K562 (cell line): Measurements from ENCODE around the gene CDK14. TPM values are rescaled to one million over a fixed set of nuclear protein-coding genes. Genes with fewer than 3 reads are reported as not detected.

Experiments
- ATAC-seq: fragments of 200-7000 bp; cut with Tn5 transposase; 3 replicates; pipeline ENCODE4 v1.9.1; 2020; ENCODE audit warnings: moderate library complexity
- BruUV-seq: library from RNA; stranded (reverse); fragments of 400-500 nt; replicated peaks from 2 replicates; lab custom pipeline; 2021; lab: Mats Ljungman, UMichigan
- CTCF ChIA-PET: fragments of 300-600 bp; formaldehyde crosslinking; extraction: SDS; loops from one replicate; lab custom pipeline; 2021; ENCODE audit warnings: low intra/inter-chr PET ratio; lab: Yijun Ruan, JAX
- POLR2A ChIA-PET: fragments of 300-600, 350-650 bp; sonication (Branson Sonifier 250); formaldehyde crosslinking; extraction: SDS; loops from one replicate; lab custom pipeline; 2021; ENCODE audit warnings: antibody characterized with exemption, inconsistent platforms; lab: Yijun Ruan, JAX
- DNase-seq, 4 experiments: peaks; one replicate each; pipeline versions ENCODE4 v3.0.0 to v3.0.0-alpha.2; 2011 to 2018; ENCODE audit warnings: low spot score in 3 of 4, mixed read lengths in 3 of 4; ENCODE audit errors: extremely low read depth in 1 of 4
- FAIRE-seq: peaks from 2 replicates; lab custom pipeline; 2011; peaks lifted over from hg19 to GRCh38; lab: Jason Lieb, UNC
- H2AFZ ChIP-seq: 2 replicates; pipeline ENCODE4 v1.6.0; 2011; ENCODE audit warnings: low read depth, low read length, control low read depth, inconsistent platforms
- H3K27ac ChIP-seq: fragments of 200-600 bp; 3 replicates; pipeline ENCODE4 v1.8.0; 2011; ENCODE audit warnings: low read depth, mild to moderate bottlenecking, control low read depth, inconsistent platforms, low read length, moderate library complexity, mixed read lengths; ENCODE audit errors: extremely low read depth
- H3K27me3 ChIP-seq, 2 experiments: fragments of 300-600 bp in 1 of 2; 2 replicates in 1 of 2; 3 replicates in 1 of 2; pipeline versions ENCODE4 v1.6.0 to v1.8.0; 2011; ENCODE audit warnings: inconsistent platforms in 2 of 2, low read length in 2 of 2, mild to moderate bottlenecking in 1 of 2, mixed read lengths in 1 of 2, moderate library complexity in 1 of 2; ENCODE audit not compliant: control insufficient read depth in 2 of 2, insufficient read depth in 2 of 2
- H3K36me3 ChIP-seq: fragments of 300-600 bp; 3 replicates; pipeline ENCODE4 v1.8.0; 2011; ENCODE audit warnings: mild to moderate bottlenecking, low read length, inconsistent platforms; ENCODE audit not compliant: control insufficient read depth, insufficient read depth
- H3K4me1 ChIP-seq, 2 experiments: fragments of 200-600 bp in 1 of 2; replicated peaks in 1 of 2; 2 replicates in 1 of 2; 3 replicates in 1 of 2; pipeline versions ENCODE4 v1.5.1 to v1.8.0; 2011; ENCODE audit warnings: inconsistent platforms in 2 of 2, low read length in 2 of 2, mild to moderate bottlenecking in 1 of 2, mixed read lengths in 1 of 2, moderate library complexity in 1 of 2; ENCODE audit not compliant: control insufficient read depth in 2 of 2, insufficient read depth in 2 of 2
- H3K4me2 ChIP-seq: 2 replicates; pipeline ENCODE4 v1.6.1; 2011; ENCODE audit warnings: low read length, control low read depth, inconsistent platforms, mixed read lengths; ENCODE audit not compliant: insufficient read depth
- H3K4me3 ChIP-seq: fragments of 200-600 bp; sonication (generic), shearing (Covaris generic); 2 replicates; pipeline ENCODE4 v1.5.1; 2016; ENCODE audit warnings: control low read depth, inconsistent platforms
- H3K79me2 ChIP-seq: fragments of 200-600 bp; 3 replicates; pipeline ENCODE4 v1.8.0; 2011; ENCODE audit warnings: low read length, inconsistent platforms; ENCODE audit not compliant: control insufficient read depth, insufficient read depth
- H3K9ac ChIP-seq, 2 experiments: 2 replicates each; pipeline versions ENCODE4 v1.6.0 to v1.6.1; 2011; ENCODE audit warnings: low read depth in 2 of 2, low read length in 2 of 2, control low read depth in 1 of 2, inconsistent platforms in 1 of 2, mild to moderate bottlenecking in 1 of 2, mixed read lengths in 1 of 2; ENCODE audit not compliant: insufficient read depth in 1 of 2
- H3K9me1 ChIP-seq: one replicate; pipeline ENCODE4 v1.6.0; 2011; ENCODE audit warnings: inconsistent platforms, mild to moderate bottlenecking, low read length, moderate library complexity; ENCODE audit not compliant: control insufficient read depth, insufficient read depth
- H3K9me3 ChIP-seq: replicated peaks from 2 replicates; pipeline ENCODE4 v1.5.1; 2011; ENCODE audit warnings: low read depth, low read length, inconsistent platforms; ENCODE audit not compliant: control insufficient read depth, insufficient read depth
- H4K20me1 ChIP-seq: replicated peaks from 2 replicates; pipeline ENCODE4 v1.6.1; 2011; ENCODE audit warnings: low read length, inconsistent platforms, mixed read lengths; ENCODE audit not compliant: control insufficient read depth, insufficient read depth
- E2F1 ChIP-seq: sonication (generic); formaldehyde crosslinking; IDR thresholded peaks from 2 replicates; pipeline ENCODE4 v1.8.1; 2023; ENCODE audit warnings: mild to moderate bottlenecking, missing genetic modification reagents, moderate library complexity
- RBM14 ChIP-seq: fragments of 200-400 bp; formaldehyde crosslinking; IDR thresholded peaks from 2 replicates; pipeline ENCODE4 v1.6.1; 2018; ENCODE audit warnings: low read depth, mild to moderate bottlenecking, low read length, moderate library complexity, borderline replicate concordance; ENCODE audit not compliant: insufficient read depth
- TGIF2 ChIP-seq: sonication (generic); formaldehyde crosslinking; IDR thresholded peaks from 2 replicates; pipeline ENCODE4 v1.8.1; 2022; ENCODE audit warnings: mild to moderate bottlenecking, missing genetic modification reagents, moderate library complexity
- ZNF274 ChIP-seq: IDR thresholded peaks from 2 replicates; pipeline ENCODE4 v1.6.1; 2011; ENCODE audit warnings: low read depth, mild to moderate bottlenecking, low read length, moderate library complexity, borderline replicate concordance
- WGBS: fragments of 100-300 bp; shearing (Covaris generic); methylation state at CpG from one replicate; pipeline ENCODE4 v1.1.6; 2016; ENCODE audit warnings: low coverage, mixed read lengths; ENCODE audit not compliant: insufficient coverage; ENCODE audit errors: missing lambda C conversion rate; 5-methylcytosine and 5-hydroxymethylcytosine counted together
- in situ Hi-C: fragments of 300-500 bp; cut with MboI; formaldehyde crosslinking; loops from 4 replicates; pipeline ENCODE4 v1.15.0; 2018; ENCODE audit warnings: inconsistent platforms, mixed read lengths
- intact Hi-C: fragments of 100-400 bp; cut with micrococcal nuclease; formaldehyde crosslinking; loops from 2 replicates; pipeline ENCODE4 v1.14.2; 2022
- polyA plus RNA-seq, 8 experiments: library from polyadenylated mRNA; depleted of rRNA in 4 of 8; stranded (reverse) in 5 of 8; unstranded in 3 of 8; fragments of >200 nt; fragmentation: Nextera tagmentation in 2 of 8; fragmentation: Illumina TruSeq in 1 of 8; extraction: Ambion mirVana in 2 of 8; extraction: Trizol in 1 of 8; gene quantifications; 2 replicates each; pipeline versions ENCODE4 v1.2.1 to v1.2.3, GENCODE V29; 2011 to 2014; ENCODE audit warnings: inconsistent platforms in 1 of 8, missing spikeins in 1 of 8
- total RNA-seq, 7 experiments: library from RNA; depleted of rRNA in 6 of 7; stranded (reverse); fragments of >200 nt in 6 of 7; fragmentation: Illumina TruSeq in 2 of 7; extraction: Trizol in 2 of 7; gene quantifications; 2 replicates each; pipeline versions ENCODE4 v1.2.1 to v1.2.3, GENCODE V29; 2011 to 2021; ENCODE audit warnings: low replicate concordance in 1 of 7
- TF ChIP-seq, protein P1 (sequence below): sonication (generic); formaldehyde crosslinking; IDR thresholded peaks from 2 replicates; pipeline ENCODE4 v1.8.1; 2022; ENCODE audit warnings: missing genetic modification reagents

CDK14 gene
- total and polyA plus RNA-seq, 9 of the 15 experiments (the other 6 are each of a cell fraction or from before 2014, with no cell fraction given), result 0.03 to 0.91 (median 0.16) TPM

- in situ Hi-C loops, result no loop called here
- H3K79me2 ChIP-seq, result no peaks in the 10 kb centered on the region
- ChIA-PET POLR2A (no interaction called here), CTCF (no interaction called here)
- H3K9me3 ChIP-seq, result no peaks in the 10 kb centered on the region
- no peak overlapping the region for H3K27ac ChIP-seq
- no peaks in the 10 kb centered on the region for H3K36me3 ChIP-seq
- 0% methylated on average over 2 of the region's 2 CpGs for WGBS
- ATAC-seq (no peak), DNase-seq (no peak), FAIRE-seq (no peak)
- no peaks in the 10 kb centered on the region for H3K4me1 ChIP-seq
- no peaks in the 10 kb centered on the region for H3K9me1 ChIP-seq
- H4K20me1 ChIP-seq, result no peaks in the 10 kb centered on the region
- TF ChIP-seq TGIF2 (CRISPR knock-in tag) (no peak), RBM14 (no peak)
- no peak overlapping the region for H2AFZ ChIP-seq
- no TSS peak for BruUV-seq
- intact Hi-C loops, result no loop called here
- H3K4me3 ChIP-seq, result no peak overlapping the region
- H3K27me3 ChIP-seq, result peaks cover 0 to 4% of the 10 kb centered on the region in 2 experiments; a peak in 3 of 5 replicates
- H3K9ac ChIP-seq, result no peak overlapping the region
- H3K4me2 ChIP-seq, result no peak overlapping the region
These were observed 589.6 kb downstream of the CDK14 start for GRCh38 chr7:91185771-91186170.

DNA sequence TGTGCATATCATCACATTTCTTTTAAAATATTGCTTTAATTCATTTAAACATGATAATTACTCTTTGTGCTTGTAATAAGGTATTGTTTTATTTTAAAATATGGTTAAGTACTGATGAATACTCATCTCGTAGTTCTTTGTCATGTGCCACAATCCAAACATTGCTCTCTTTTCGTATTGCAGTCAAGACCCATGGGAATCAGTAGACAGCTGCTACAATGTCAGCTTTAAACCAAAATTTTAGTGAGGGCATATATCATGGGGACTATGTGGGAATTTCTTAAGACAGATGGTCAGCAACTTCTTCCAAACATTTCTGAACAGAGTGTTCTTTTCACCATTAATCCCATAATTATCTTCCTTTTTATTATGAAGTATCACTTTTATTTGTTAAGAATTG, 590.9 kb downstream of the CDK14 start:
- Histone ChIP-seq H3K4me3 (no peak overlapping the region), H3K79me2 (no peaks in the 10 kb centered on the region), H3K9me1 (no peaks in the 10 kb centered on the region), H4K20me1 (no peaks in the 10 kb centered on the region)
- FAIRE-seq, result no peak
- TF ChIP-seq, protein P1, sequence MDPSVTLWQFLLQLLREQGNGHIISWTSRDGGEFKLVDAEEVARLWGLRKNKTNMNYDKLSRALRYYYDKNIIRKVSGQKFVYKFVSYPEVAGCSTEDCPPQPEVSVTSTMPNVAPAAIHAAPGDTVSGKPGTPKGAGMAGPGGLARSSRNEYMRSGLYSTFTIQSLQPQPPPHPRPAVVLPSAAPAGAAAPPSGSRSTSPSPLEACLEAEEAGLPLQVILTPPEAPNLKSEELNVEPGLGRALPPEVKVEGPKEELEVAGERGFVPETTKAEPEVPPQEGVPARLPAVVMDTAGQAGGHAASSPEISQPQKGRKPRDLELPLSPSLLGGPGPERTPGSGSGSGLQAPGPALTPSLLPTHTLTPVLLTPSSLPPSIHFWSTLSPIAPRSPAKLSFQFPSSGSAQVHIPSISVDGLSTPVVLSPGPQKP (CRISPR knock-in tag), result no peak
- TF ChIP-seq ZNF274, result no peak
- no peak for TF ChIP-seq E2F1 (CRISPR knock-in tag)
- TF ChIP-seq, all 486 proteins: peak for 0
- Histone ChIP-seq H2AFZ (no peak overlapping the region), H3K36me3 (no peaks in the 10 kb centered on the region), H3K9ac (no peak overlapping the region), H3K4me1 (no peaks in the 10 kb centered on the region), H3K27ac (no peak overlapping the region), H3K4me2 (no peak overlapping the region), H3K27me3 (peaks cover 0 to 4% of the 10 kb centered on the region in 2 experiments; a peak in 3 of 5 replicates), H3K9me3 (no peaks in the 10 kb centered on the region)
- ATAC-seq (no peak), DNase-seq (no peak)
- in situ Hi-C loops, result no loop called here
- WGBS, result 0% methylated on average over 2 of the region's 2 CpGs
- POLR2A ChIA-PET, result interaction anchor here (1.1 kb wide), 1 partner anchor 9 kb away, joined by 3 read pairs; no protein-coding TSS in a partner anchor
- CTCF ChIA-PET, result no interaction called here
- no TSS peak for BruUV-seq
- intact Hi-C loops, result no loop called here
